ACC112 (cell line): ENCODE data around the gene ZC3H18.

Experiments used
- H2AFZ ChIP-seq: fragments of 200-600 bp; sonication (generic); one replicate; pipeline ENCODE4 v1.6.0; 2017; ENCODE audit warnings: antibody characterized with exemption, low read length; ENCODE audit not compliant: unreplicated experiment
- H3K27ac ChIP-seq: fragments of 200-600 bp; sonication (generic); 2 replicates; pipeline ENCODE4 v1.5.1; 2014; ENCODE audit warnings: low read depth, mild to moderate bottlenecking, antibody characterized with exemption, low read length, moderate library complexity
- H3K27me3 ChIP-seq: fragments of 200-600 bp; sonication (generic); 2 replicates; pipeline ENCODE4 v1.6.1; 2014; ENCODE audit warnings: mild to moderate bottlenecking, antibody characterized with exemption, low read length, moderate library complexity, mixed read lengths; ENCODE audit not compliant: insufficient read depth
- H3K36me3 ChIP-seq: fragments of 200-600 bp; sonication (generic); 2 replicates; pipeline ENCODE4 v1.6.1; 2016; ENCODE audit warnings: mild to moderate bottlenecking, antibody characterized with exemption, low read length, moderate library complexity, mixed read lengths; ENCODE audit not compliant: insufficient read depth
- H3K4me1 ChIP-seq: fragments of 200-600 bp; sonication (generic); one replicate; pipeline ENCODE4 v1.6.1; 2016; ENCODE audit warnings: low read length, mixed read lengths; ENCODE audit not compliant: insufficient read depth, unreplicated experiment, control insufficient read depth
- H3K4me3 ChIP-seq: fragments of 200-600 bp; sonication (generic); 2 replicates; pipeline ENCODE4 v1.5.1; 2014; ENCODE audit warnings: mild to moderate bottlenecking, low read depth, low read length
- H3K79me2 ChIP-seq: fragments of 200-600 bp; sonication (generic); one replicate; pipeline ENCODE4 v1.6.0; 2016; ENCODE audit warnings: low read length; ENCODE audit not compliant: control insufficient read depth, unreplicated experiment, insufficient read depth

ZC3H18 gene

GRCh38 chr16:88569614-88569984 lies 604 bp upstream of the ZC3H18 start:
- H3K27ac ChIP-seq = peak overlapping the region; percentile 41
- H3K4me3 ChIP-seq = peak overlapping the region; percentile 87
- no peaks in the 10 kb centered on the region for H3K27me3 ChIP-seq
- peaks cover 23% of the 10 kb centered on the region for H3K4me1 ChIP-seq
- H2AFZ ChIP-seq = peak overlapping the region; percentile 74
- no peaks in the 10 kb centered on the region for H3K36me3 ChIP-seq
- H3K79me2 ChIP-seq = peaks cover 52% of the 10 kb centered on the region

- peaks cover 57% of the 10 kb centered on the region for H3K79me2 ChIP-seq
- peak overlapping the region; percentile 50; the same call in 1 of the 2 replicates for H3K27ac ChIP-seq
- H3K4me3 ChIP-seq = peak overlapping the region; percentile 87
- no peaks in the 10 kb centered on the region for H3K27me3 ChIP-seq
- no peaks in the 10 kb centered on the region for H3K36me3 ChIP-seq
- H3K4me1 ChIP-seq = peaks cover 23% of the 10 kb centered on the region
- peak overlapping the region; percentile 20 for H2AFZ ChIP-seq
These were observed 489 bp downstream of the ZC3H18 start for GRCh38 chr16:88570691-88571092.

DNA sequence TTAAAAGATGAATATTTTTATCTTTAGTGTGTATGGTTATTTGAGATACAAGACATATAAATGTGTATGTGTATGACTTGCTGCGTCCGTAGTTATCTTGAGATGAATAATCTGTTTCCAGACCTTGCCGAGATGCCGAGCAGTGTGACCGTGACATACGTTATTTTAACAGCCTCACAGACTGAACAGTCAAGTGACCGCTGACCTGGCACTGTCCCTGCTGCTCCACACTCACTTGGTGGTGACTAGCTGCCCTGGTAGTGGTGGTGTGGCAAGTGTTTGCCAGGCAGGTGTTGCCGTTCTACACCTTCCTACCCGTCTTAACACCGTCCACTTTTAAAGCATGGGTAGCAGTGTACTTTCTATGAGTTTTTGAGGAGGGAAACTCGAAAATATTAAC lies 5.0 kb downstream of the ZC3H18 start:
- Histone ChIP-seq H2AFZ (no peak overlapping the region), H3K36me3 (0 out of 2 replicates have a peak, but pooled peaks cover 6% of the 10 kb centered on the region), H3K4me3 (no peak overlapping the region), H3K79me2 (peaks cover 75% of the 10 kb centered on the region), H3K4me1 (peaks cover 10% of the 10 kb centered on the region), H3K27ac (no peak overlapping the region), H3K27me3 (no peaks in the 10 kb centered on the region)

GRCh38 chr16:88576307-88576706 lies 6.1 kb downstream of the ZC3H18 start:
- 0 out of 2 replicates have a peak, but pooled peaks cover 6% of the 10 kb centered on the region for H3K36me3 ChIP-seq
- no peak overlapping the region for H3K27ac ChIP-seq
- H3K79me2 ChIP-seq = peaks cover 72% of the 10 kb centered on the region
- H3K4me1 ChIP-seq = peaks cover 8% of the 10 kb centered on the region
- H3K27me3 ChIP-seq = no peaks in the 10 kb centered on the region
- H2AFZ ChIP-seq = no peak overlapping the region
- no peak overlapping the region for H3K4me3 ChIP-seq

GRCh38 chr16:88577166-88577565 lies 7.0 kb downstream of the ZC3H18 start:
- Histone ChIP-seq H3K27me3 (no peaks in the 10 kb centered on the region), H3K4me3 (no peak overlapping the region), H3K36me3 (0 out of 2 replicates have a peak, but pooled peaks cover 6% of the 10 kb centered on the region), H3K27ac (no peak overlapping the region), H3K79me2 (peaks cover 67% of the 10 kb centered on the region), H3K4me1 (no peaks in the 10 kb centered on the region), H2AFZ (no peak overlapping the region)

DNA sequence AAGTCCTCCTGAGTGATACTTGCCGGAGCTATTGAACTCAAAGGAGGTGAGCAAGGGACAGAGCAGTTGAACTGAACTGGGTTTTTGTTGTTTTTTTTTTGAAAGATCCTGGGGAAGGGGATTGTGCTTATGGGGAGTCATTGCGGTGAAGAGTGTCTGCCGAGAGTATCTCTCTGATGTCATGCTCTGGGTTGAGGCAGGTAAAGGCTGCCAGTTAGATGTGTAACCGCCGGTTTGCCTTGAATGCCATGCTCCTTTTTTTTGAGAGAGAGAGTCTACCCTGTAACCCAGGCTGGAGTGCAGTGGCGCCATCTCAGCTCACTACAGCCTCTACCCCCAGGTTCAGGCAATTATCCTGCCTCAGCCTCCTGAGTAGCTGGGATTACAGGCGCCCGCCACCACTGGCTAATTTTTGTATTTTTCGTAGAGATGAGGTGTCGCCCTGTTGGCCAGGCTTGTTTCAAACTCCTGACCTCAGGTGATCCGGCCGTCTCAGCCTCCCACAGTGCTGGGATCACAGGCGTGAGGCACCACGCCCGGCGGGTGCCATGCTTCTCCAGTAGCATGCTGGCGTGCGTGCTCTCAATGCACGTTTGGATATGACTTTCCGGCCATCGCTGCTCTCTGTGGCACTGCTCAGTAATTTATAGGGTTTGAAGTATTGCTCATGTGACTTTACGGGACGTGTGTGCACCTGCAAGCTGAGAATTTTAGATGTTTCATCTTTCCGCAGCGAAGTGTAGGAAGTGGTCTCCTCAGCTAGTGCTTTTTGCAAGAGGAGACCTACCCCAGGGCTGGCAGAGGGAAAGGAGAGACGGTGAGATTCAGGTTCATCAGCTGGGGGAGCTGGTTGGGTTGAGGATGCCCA lies 8.5 kb downstream of the ZC3H18 start:
- H3K79me2 ChIP-seq = peaks cover 61% of the 10 kb centered on the region
- no peak overlapping the region for H2AFZ ChIP-seq
- H3K27ac ChIP-seq = no peak overlapping the region
- H3K36me3 ChIP-seq = 0 out of 2 replicates have a peak, but pooled peaks cover 6% of the 10 kb centered on the region
- no peaks in the 10 kb centered on the region for H3K27me3 ChIP-seq
- H3K4me1 ChIP-seq = no peaks in the 10 kb centered on the region
- H3K4me3 ChIP-seq = no peak overlapping the region

GRCh38 chr16:88580371-88580770 lies 10.2 kb downstream of the ZC3H18 start:
- Histone ChIP-seq H3K27ac (no peak overlapping the region), H3K36me3 (0 out of 2 replicates have a peak, but pooled peaks cover 6% of the 10 kb centered on the region)

GRCh38 chr16:88581033-88581432 lies 10.8 kb downstream of the ZC3H18 start:
- Histone ChIP-seq H2AFZ (no peak overlapping the region), H3K4me1 (no peaks in the 10 kb centered on the region), H3K4me3 (no peak overlapping the region), H3K79me2 (peaks cover 57% of the 10 kb centered on the region), H3K27me3 (no peaks in the 10 kb centered on the region), H3K27ac (no peak overlapping the region), H3K36me3 (0 out of 2 replicates have a peak, but pooled peaks cover 6% of the 10 kb centered on the region)

More at GRCh38 chr16:88580371-88580770, 10.2 kb downstream of the ZC3H18 start:
- H3K4me3 ChIP-seq = no peak overlapping the region
- no peaks in the 10 kb centered on the region for H3K4me1 ChIP-seq
- no peak overlapping the region for H2AFZ ChIP-seq
- no peaks in the 10 kb centered on the region for H3K27me3 ChIP-seq
- H3K79me2 ChIP-seq = peaks cover 60% of the 10 kb centered on the region

DNA sequence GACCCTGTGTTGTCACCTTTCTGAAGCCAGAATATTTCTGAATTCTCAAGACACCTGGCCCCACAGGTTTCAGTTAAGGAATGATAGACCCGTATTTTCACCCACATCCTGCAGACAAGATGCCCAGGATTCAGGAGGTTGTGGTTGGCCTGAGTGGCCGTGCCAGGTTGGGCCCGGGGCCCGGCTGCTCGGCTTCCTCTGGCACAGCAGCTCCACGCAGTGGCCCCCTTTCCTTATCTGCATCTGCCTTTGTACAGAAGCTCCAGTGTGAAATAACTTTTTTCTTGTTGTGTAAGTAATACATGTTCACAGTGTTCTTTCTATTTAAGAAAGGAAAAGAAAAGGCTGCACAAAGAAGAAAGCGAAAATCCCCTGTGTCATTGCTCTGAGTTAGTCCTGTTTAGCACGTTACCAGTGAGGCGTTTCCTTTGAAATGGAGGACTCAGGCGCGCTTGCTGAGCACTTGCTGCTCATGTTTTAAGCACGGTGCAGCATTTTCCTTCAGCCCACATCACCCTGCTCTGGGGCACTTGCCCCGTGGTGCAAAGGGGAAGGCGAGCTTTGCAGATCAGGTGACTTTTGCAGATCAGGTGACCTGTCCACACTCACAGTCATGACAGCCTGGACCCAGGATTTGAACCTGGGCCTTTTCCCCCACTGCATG lies 12.8 kb downstream of the ZC3H18 start:
- no peak overlapping the region for H3K4me3 ChIP-seq
- H3K36me3 ChIP-seq = peaks cover 3% of the 10 kb centered on the region; the same call in 1 of the 2 replicates
- H3K27me3 ChIP-seq = no peaks in the 10 kb centered on the region
- H2AFZ ChIP-seq = no peak overlapping the region
- H3K79me2 ChIP-seq = peaks cover 45% of the 10 kb centered on the region
- no peaks in the 10 kb centered on the region for H3K4me1 ChIP-seq
- no peak overlapping the region for H3K27ac ChIP-seq

- Histone ChIP-seq H3K27me3 (no peaks in the 10 kb centered on the region), H3K36me3 (peaks cover 4% of the 10 kb centered on the region; the same call in 1 of the 2 replicates), H3K27ac (no peak overlapping the region), H2AFZ (no peak overlapping the region), H3K79me2 (peaks cover 32% of the 10 kb centered on the region), H3K4me1 (no peaks in the 10 kb centered on the region), H3K4me3 (no peak overlapping the region)
These were observed 14.5 kb downstream of the ZC3H18 start for GRCh38 chr16:88584676-88585075.
